DMS 273 (cell line): Measurements from ENCODE around the gene BBS10.
"Not testable (repeated sequence)": the region's sequence is repeated elsewhere in the genome, so short reads cannot be mapped to it uniquely, and the experiment has no call there.

ENCODE experiments used
- DNase-seq: peaks from one replicate; lab custom pipeline; 2025; ENCODE audit not compliant: unreplicated experiment; lab: John Stamatoyannopoulos, UW

The BBS10 gene

DNA sequence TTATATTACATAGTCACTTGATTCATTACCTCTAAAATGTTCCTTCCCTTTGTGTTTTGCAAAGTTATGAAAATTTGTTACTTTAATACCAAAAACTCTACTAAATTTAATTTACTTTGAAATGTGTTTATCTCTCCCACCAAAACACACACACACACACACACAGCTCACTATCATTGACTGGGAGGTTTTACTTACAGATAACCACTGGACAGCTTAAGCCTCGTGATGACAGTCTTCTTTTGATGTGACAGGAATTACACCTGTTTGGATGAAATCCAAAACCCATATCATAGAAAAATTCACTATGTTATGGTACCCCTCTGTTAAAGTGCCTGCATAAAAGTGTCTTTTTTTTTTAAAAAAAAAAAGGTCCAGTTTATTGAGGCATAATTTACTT, 15.6 kb downstream of the BBS10 start:
- no peak for DNase-seq

DNA sequence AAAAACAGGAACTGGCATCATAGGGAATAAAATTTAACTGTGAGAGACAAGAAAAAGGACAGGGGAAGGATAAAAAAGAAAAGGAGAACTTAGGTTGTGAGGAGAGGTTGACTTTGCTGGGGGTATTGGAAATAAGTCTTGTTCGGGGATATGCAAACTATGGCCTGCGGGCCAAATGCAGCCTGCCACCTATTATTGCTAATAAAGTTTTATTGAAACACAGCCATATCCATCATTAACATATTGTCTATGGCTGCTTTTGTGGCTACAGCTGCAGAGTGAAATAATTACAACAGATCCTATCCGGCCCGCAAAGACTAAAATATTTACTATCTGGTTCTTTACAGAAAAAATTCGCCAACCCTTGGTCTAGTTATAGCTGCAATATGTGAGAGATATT, 18.6 kb downstream of the BBS10 start:
- DNase-seq = no peak

GRCh38 chr12:76329159-76329558, 19.1 kb downstream of the BBS10 start:
- no peak for DNase-seq

DNA sequence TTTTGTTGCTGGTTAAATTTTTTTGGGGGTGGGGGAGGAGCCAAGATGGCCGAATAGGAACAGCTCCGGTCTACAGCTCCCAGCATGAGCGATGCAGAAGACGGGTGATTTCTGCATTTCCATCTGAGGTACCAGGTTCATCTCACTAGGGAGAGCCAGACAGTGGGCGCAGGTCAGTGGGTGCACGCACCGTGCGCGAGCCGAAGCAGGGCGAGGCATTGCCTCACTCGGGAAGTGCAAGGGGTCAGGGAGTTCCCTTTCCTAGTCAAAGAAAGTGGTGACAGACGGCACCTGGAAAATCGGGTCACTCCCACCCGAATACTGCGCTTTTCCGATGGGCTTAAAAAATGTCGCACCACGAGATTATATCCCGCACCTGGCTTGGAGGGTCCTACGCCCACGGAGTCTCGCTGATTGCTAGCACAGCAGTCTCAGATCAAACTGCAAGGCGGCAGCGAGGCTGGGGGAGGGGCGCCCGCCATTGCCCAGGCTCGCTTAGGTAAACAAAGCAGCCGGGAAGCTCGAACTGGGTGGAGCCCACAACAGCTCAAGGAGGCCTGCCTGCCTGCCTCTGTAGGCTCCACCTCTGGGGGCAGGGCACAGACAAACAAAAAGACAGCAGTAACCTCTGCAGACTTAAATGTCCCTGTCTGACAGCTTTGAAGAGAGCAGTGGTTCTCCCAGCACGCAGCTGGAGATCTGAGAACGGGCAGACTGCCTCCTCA, 28.5 kb downstream of the BBS10 start:
- DNase-seq = not testable (repeated sequence)

DNA sequence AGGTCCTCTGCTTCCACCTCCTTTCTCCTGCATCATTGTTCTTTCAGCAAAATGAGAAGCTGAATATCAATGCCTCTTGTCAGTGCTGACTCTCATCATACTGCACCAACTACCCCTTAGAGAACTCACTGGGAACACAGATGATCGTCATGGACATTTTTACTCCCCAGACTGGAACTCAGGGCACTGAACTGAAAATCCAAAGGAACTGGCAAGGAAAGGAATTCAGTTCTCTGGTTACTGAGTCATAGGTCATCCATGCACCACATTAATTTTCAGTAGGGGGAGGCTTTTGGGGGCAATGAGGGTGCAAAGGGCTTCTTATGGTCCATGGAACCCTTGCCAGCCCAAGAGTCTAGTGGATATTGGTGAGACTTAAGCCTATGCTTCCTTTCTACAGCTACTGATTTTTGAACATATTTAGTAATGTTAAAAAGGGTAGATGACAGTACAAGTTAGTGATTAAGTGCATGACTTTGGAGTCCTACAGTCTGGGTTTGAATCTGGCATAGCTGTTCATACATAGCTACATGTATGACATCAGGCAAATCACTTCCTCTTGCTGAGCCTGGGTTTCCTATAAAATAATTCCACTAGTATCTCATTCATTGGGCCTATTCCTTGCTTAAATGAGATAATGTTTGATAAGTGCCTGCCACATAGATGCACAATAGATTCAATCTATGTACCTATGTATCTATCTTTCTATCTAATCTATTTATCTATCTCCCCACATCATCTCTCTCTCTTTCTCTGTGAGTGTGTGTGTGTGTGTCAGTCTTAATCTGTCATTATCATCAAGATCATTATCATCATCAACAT, 29.2 kb downstream of the BBS10 start:
- DNase-seq = no peak

DNA sequence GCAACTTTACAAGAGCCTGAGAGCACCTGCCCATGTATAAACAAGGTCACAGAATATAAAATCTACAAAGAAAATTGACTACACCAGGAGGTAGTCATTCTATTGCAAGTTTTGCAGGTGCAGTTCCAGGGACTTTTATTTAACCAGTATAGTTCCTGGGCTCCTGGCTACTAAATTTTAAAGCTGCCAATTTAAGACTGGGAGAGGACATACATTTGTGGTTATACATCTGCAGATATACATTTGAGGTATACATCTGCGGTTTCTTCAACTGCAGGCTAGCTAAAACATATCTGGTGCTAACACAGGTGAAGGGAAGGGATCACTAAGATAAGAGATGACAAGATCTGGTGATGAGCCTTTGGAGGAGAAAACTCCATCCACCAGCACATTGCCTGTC, 30.2 kb downstream of the BBS10 start:
- no peak for DNase-seq

DNA sequence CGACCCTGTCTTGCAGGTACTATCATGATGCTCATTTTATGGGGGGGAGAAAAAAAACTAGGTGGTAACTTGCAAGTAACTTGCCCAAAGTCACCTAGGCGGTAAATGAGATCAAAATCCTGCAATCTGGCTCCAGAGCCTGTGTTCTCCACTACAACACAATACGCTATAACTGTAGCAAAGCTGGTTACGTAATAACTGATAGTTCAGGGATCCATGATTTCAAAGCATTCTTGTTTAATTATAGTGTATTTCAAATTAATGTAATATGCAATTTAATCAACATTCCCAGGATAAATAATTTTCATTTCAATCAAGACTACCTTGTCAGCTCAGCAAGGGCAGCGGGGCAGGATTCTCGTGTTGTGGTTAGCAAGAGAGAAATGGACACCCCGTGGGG, 31.7 kb downstream of the BBS10 start:
- DNase-seq = no peak

DNA sequence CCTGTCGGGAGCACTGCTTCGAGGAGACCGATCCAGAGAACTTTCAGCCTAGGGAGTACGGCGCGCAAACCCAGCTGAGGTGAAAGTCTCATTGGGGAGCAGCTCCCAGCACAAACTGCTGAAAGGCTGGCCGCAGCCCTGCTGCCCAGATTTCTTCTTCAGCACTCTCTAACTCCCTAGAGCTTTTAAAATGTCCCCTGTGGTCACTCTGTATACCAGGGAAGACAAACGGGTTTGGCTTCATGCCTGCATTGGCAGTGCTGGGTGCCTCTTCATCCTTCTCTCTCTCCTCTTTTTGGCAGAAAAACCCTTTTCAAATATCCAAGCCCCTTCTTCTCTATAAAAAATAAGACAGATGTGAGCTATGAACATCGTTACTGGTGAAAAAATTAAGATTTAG, 34.9 kb downstream of the BBS10 start:
- DNase-seq = no peak

DNA sequence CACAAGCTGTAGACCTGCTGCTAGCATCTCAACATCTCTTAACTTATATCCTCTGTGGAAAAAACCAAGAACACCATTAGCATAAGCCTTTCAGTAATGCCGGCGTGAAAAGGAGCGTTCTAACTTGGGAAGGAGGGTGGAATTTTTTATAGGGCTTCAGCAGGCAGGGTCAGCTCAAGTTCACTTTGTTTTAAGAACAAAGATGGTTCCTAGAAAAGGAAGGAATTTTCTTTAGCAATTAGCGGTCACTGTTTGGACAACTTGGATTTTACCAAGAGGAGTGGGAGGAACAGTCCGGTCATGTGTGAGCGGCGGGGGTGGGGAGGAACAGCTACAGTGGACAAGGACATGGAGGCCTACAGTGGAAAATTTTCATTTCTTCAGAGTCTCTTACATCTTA, 35.9 kb downstream of the BBS10 start:
- no peak for DNase-seq

GRCh38 chr12:76311796-76312195, 36.4 kb downstream of the BBS10 start:
- DNase-seq = no peak

DNA sequence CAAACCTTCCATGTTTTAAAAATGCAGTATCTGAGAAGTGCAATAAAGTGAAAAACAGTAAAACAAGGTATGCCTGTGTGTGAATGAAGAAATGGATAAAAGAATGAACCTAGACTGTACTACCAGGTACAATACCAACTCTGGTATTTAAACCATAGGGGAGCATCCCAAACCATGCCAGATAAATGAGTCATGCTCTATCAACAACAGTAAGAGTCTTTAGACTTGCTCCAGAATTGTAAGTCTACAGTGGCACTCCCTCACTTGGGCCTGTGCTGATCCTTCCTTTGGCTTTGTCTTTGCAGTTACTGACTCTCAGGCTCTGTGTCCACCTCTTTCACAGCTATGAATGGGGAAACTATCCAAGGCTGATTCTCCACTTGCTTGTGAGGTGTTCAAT, 38.1 kb downstream of the BBS10 start:
- no peak for DNase-seq

GRCh38 chr12:76308866-76309265, 39.3 kb downstream of the BBS10 start:
- no peak for DNase-seq

- no peak for DNase-seq
These were observed 41.1 kb downstream of the BBS10 start for GRCh38 chr12:76307083-76307482.

- DNase-seq = no peak
These were observed 44.2 kb downstream of the BBS10 start for GRCh38 chr12:76303989-76304460.

DNA sequence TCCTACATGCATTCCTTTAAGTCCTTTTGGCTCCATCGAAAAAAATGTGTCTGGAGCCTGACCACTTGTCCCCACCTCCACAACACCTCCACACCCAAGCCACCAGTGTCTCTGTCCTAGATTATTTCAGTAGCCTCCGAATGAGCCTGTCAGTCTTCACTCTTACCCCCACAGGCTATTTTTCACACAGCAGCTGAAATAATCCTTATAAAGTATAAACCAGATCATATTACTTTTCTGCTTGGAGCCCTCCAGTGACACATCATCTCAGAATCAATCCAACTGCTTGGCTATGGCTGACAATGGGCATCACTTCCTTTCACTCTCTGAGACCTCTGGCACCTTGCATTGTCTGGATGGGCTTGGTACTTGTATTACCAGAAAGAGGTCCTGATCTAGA, 44.9 kb downstream of the BBS10 start:
- DNase-seq = no peak

DNA sequence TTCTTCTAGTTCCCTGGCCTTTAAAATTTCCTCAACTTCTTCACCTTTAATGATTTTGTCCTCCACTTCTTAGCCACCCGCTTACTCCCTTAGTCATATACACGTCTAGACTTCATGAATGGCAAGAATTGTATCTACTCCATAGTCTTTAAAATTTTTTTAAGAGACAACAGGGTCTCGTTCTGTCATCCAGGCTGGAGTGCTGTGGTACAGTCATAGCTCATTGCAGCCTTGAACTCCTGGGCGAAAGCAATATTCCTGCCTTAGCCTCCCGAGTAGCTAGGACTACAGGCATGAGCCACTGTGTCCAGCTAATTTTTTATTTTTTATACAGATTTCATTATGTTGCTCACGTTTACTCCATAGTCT, 47.9 kb downstream of the BBS10 start:
- no peak for DNase-seq

DNA sequence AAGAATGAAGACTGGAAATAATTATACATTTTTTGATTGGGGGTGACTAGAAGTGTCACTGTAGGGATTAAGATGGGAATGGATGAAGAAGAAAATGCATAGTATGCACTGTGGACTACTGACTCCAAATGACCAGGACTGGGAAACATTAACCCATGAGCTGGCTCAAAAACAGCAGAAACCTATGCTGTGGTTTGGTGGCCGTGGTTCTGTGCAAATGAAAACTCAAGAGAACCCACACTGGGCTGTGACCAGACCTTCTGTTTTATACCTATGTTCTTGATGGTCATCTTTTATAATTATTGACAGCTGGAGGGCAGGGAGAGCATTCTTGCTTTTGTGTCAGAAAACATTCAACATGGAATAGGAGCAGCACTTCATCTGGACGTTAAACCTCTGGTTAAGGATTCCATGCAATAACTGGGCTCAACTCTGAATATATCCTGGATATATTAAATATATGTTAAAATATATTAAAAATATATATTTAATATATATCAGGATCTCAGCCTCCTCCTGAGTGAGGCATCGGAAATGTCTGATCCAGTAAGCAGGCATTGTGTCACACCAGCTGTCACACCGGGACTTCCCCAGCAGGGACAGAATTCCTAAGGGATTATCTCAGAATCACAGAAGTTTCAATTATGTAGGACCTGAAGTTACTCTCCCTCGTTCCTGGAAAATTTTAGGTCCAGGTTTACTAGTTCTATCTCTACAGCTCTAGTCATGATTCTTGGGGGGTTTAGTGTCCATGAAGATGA, 48.5 kb downstream of the BBS10 start:
- DNase-seq = peak; percentile 9
